ENCODE measurements around the gene TLE5.

- TF ChIP-seq CREB1 (IDR thresholded peaks at IDR 0.05) (no peak), CREB1 (CRISPR knock-in tag; IDR thresholded peaks at IDR 0.05) (no peak)
- TF ChIP-seq, protein P1, sequence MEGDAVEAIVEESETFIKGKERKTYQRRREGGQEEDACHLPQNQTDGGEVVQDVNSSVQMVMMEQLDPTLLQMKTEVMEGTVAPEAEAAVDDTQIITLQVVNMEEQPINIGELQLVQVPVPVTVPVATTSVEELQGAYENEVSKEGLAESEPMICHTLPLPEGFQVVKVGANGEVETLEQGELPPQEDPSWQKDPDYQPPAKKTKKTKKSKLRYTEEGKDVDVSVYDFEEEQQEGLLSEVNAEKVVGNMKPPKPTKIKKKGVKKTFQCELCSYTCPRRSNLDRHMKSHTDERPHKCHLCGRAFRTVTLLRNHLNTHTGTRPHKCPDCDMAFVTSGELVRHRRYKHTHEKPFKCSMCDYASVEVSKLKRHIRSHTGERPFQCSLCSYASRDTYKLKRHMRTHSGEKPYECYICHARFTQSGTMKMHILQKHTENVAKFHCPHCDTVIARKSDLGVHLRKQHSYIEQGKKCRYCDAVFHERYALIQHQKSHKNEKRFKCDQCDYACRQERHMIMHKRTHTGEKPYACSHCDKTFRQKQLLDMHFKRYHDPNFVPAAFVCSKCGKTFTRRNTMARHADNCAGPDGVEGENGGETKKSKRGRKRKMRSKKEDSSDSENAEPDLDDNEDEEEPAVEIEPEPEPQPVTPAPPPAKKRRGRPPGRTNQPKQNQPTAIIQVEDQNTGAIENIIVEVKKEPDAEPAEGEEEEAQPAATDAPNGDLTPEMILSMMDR (IDR thresholded peaks at IDR 0.05 in 2 of 3, conservative IDR thresholded peaks at IDR 0.05 in 1 of 3; ENCODE audit: insufficient read depth in 2 of 3, low read depth in 1 of 3, low read length in 3 of 3) = no peak
These were observed 38.7 kb upstream of the TLE5 start for GRCh38 chr19:3100747-3101730.

All from K562 (cell line).